Right atrium auricular region (tissue), 2 donors: ENCODE measurements around the gene ENOSF1. TPM values are rescaled to one million over a fixed set of nuclear protein-coding genes. Genes with fewer than 3 reads are reported as not detected.

Experiments
- DNase-seq: peaks from one replicate; pipeline ENCODE4 v3.0.0-alpha.2; 2019; ENCODE audit warnings: low spot score
- H3K27ac ChIP-seq, 2 donors: fragments of 200-600 bp; sonication (generic); 1 replicate in 1 of 2; 2 replicates in 1 of 2; pipeline ENCODE4 v1.5.1; 2016 to 2019
- H3K27me3 ChIP-seq, 2 donors: fragments of 200-600 bp; sonication (generic); one replicate each; pipeline versions ENCODE4 v1.5.1 to v1.6.0; 2017 to 2019
- H3K36me3 ChIP-seq: fragments of 200-600 bp; sonication (generic); one replicate; pipeline ENCODE4 v1.5.1; 2016
- H3K4me1 ChIP-seq, 2 donors: fragments of 200-600 bp; sonication (generic); one replicate each; pipeline versions ENCODE4 v1.5.1 to v1.6.0; 2017 to 2019
- H3K4me3 ChIP-seq, 2 donors: fragments of 200-600 bp; sonication (generic); 1 replicate in 1 of 2; 2 replicates in 1 of 2; pipeline ENCODE4 v1.5.1; 2017 to 2019; ENCODE audit warnings: mild to moderate bottlenecking in 1 of 2, moderate library complexity in 1 of 2
- H3K9me3 ChIP-seq, 2 donors: fragments of 200-600 bp; sonication (generic); one replicate each; pipeline ENCODE4 v1.5.1; 2019
- CTCF ChIP-seq, 2 donors: fragments of 200-600 bp; sonication (generic); IDR thresholded peaks; one replicate each; pipeline ENCODE4 v1.5.1; 2019; ENCODE audit warnings: antibody characterized with exemption in 2 of 2
- total RNA-seq, 2 donors: library from RNA; depleted of rRNA; stranded (reverse); fragments of >200 nt; gene quantifications; one replicate each; pipeline ENCODE4 v1.1.0, GENCODE V29; 2016

Gene ENOSF1
- total RNA-seq, 2 donors from 2014 or later = 13.7 to 24.4 TPM

- H3K27me3 ChIP-seq = no peaks in the 10 kb centered on the region
- no peak for TF ChIP-seq CTCF (IDR thresholded peaks at IDR 0.05)
- no peaks in the 10 kb centered on the region for H3K9me3 ChIP-seq
- H3K4me3 ChIP-seq = no peak overlapping the region
- peaks cover 0 to 17% of the 10 kb centered on the region in 2 donors for H3K4me1 ChIP-seq
- peak; percentile 21 for DNase-seq
- no peak overlapping the region for H3K27ac ChIP-seq
- peaks cover 10% of the 10 kb centered on the region for H3K36me3 ChIP-seq
Measured at GRCh38 chr18:706405-706804, 6.0 kb downstream of the ENOSF1 start.

- no peak for TF ChIP-seq CTCF (IDR thresholded peaks at IDR 0.05)
- peak; percentile 42 for DNase-seq
- no peak overlapping the region for H3K27ac ChIP-seq
- H3K4me3 ChIP-seq = no peak overlapping the region
- H3K4me1 ChIP-seq = no peaks in the 10 kb centered on the region
- no peaks in the 10 kb centered on the region for H3K9me3 ChIP-seq
- H3K27me3 ChIP-seq = no peaks in the 10 kb centered on the region
- H3K36me3 ChIP-seq = peaks cover 10% of the 10 kb centered on the region
Measured at GRCh38 chr18:703213-703967, 9.0 kb downstream of the ENOSF1 start.

GRCh38 chr18:697800-698199 is 14.6 kb downstream of the ENOSF1 start:
- Histone ChIP-seq H3K27me3 (no peaks in the 10 kb centered on the region), H3K36me3 (no peaks in the 10 kb centered on the region), H3K4me1 (peaks cover 0 to 9% of the 10 kb centered on the region in 2 donors), H3K4me3 (no peak overlapping the region), H3K9me3 (no peaks in the 10 kb centered on the region), H3K27ac (no peak overlapping the region)
- TF ChIP-seq CTCF (IDR thresholded peaks at IDR 0.05) = no peak
- no peak for DNase-seq

- Histone ChIP-seq H3K9me3 (no peaks in the 10 kb centered on the region), H3K4me3 (no peak overlapping the region), H3K36me3 (no peaks in the 10 kb centered on the region), H3K4me1 (peaks cover 0 to 9% of the 10 kb centered on the region in 2 donors), H3K27me3 (no peaks in the 10 kb centered on the region), H3K27ac (no peak overlapping the region)
- no peak for DNase-seq
- no peak for TF ChIP-seq CTCF (IDR thresholded peaks at IDR 0.05)
Measured at GRCh38 chr18:697012-697411, 15.4 kb downstream of the ENOSF1 start.

GRCh38 chr18:693466-694187 is 18.8 kb downstream of the ENOSF1 start:
- Histone ChIP-seq H3K27ac (no peak overlapping the region), H3K4me1 (peaks cover 0 to 9% of the 10 kb centered on the region in 2 donors), H3K27me3 (no peaks in the 10 kb centered on the region), H3K9me3 (no peaks in the 10 kb centered on the region), H3K36me3 (peaks cover 3% of the 10 kb centered on the region), H3K4me3 (no peak overlapping the region)
- TF ChIP-seq CTCF (IDR thresholded peaks at IDR 0.05) = no peak
- DNase-seq = no peak
